ENCODE results near the gene THADA.
A peak's percentile ranks its signal among the peaks of the same experiment; 100 is the strongest.

Gene THADA

GRCh38 chr2:43201497-43201896 lies 394.3 kb downstream of the THADA start:
- Histone ChIP-seq H3K27me3 (ENCODE audit: control insufficient read depth, low read length) (no peaks in the 10 kb centered on the region), H4K20me1 (ENCODE audit: control insufficient read depth, insufficient read depth, low read depth, low read length) (no peaks in the 10 kb centered on the region), H3K79me2 (ENCODE audit: control insufficient read depth, low read length) (no peaks in the 10 kb centered on the region), H3F3A (ENCODE audit: control insufficient read depth, insufficient read depth) (no peaks in the 10 kb centered on the region; the same call in 1 of the 2 replicates), H3K9me3 (ENCODE audit: control insufficient read depth, insufficient read depth, low read length) (no peaks in the 10 kb centered on the region), H3K4me3 (ENCODE audit: low read length) (peak overlapping the region; percentile 36), H3K4me1 (ENCODE audit: control insufficient read depth, low read length) (peaks cover 50% of the 10 kb centered on the region), H3K36me3 (ENCODE audit: control insufficient read depth, low read length) (no peaks in the 10 kb centered on the region), H3K9me2 (replicated peaks; ENCODE audit: control insufficient read depth, low read length) (no peaks in the 10 kb centered on the region), H3K27ac (ENCODE audit: low read depth, low read length) (0 out of 2 replicates have a peak overlapping the region, but pooled peaks have one; percentile 7), H3K4me2 (ENCODE audit: low read length) (peak overlapping the region; percentile 51)
- no peak for TF ChIP-seq EZH2phosphoT487 (IDR thresholded peaks at IDR 0.05; ENCODE audit: borderline replicate concordance, low read length)
- TF ChIP-seq CTCF (IDR thresholded peaks at IDR 0.05; ENCODE audit: low read depth, low read length, poor library complexity, severe bottlenecking), result no peak

GRCh38 chr2:43201016-43201415 lies 394.8 kb downstream of the THADA start:
- TF ChIP-seq EZH2phosphoT487 (IDR thresholded peaks at IDR 0.05; ENCODE audit: borderline replicate concordance, low read length) (no peak), CTCF (IDR thresholded peaks at IDR 0.05; ENCODE audit: low read depth, low read length, poor library complexity, severe bottlenecking) (no peak)
- no peaks in the 10 kb centered on the region for H3K27me3 ChIP-seq (ENCODE audit: control insufficient read depth, low read length)
- H4K20me1 ChIP-seq (ENCODE audit: control insufficient read depth, insufficient read depth, low read depth, low read length), result no peaks in the 10 kb centered on the region
- no peaks in the 10 kb centered on the region for H3K9me2 ChIP-seq (replicated peaks; ENCODE audit: control insufficient read depth, low read length)
- peak overlapping the region; percentile 51 for H3K4me2 ChIP-seq (ENCODE audit: low read length)
- no peaks in the 10 kb centered on the region for H3K79me2 ChIP-seq (ENCODE audit: control insufficient read depth, low read length)
- no peaks in the 10 kb centered on the region for H3K36me3 ChIP-seq (ENCODE audit: control insufficient read depth, low read length)
- peak overlapping the region; percentile 36 for H3K4me3 ChIP-seq (ENCODE audit: low read length)
- no peaks in the 10 kb centered on the region for H3K9me3 ChIP-seq (ENCODE audit: control insufficient read depth, insufficient read depth, low read length)
- H3K4me1 ChIP-seq (ENCODE audit: control insufficient read depth, low read length), result peaks cover 54% of the 10 kb centered on the region
- 0 out of 2 replicates have a peak overlapping the region, but pooled peaks have one; percentile 7 for H3K27ac ChIP-seq (ENCODE audit: low read depth, low read length)
- no peaks in the 10 kb centered on the region; the same call in 1 of the 2 replicates for H3F3A ChIP-seq (ENCODE audit: control insufficient read depth, insufficient read depth)

GRCh38 chr2:43199492-43200488 lies 396.0 kb downstream of the THADA start:
- no peak for TF ChIP-seq EZH2phosphoT487 (IDR thresholded peaks at IDR 0.05; ENCODE audit: borderline replicate concordance, low read length)
- no peak for TF ChIP-seq CTCF (IDR thresholded peaks at IDR 0.05; ENCODE audit: low read depth, low read length, poor library complexity, severe bottlenecking)
- H3K9me3 ChIP-seq (ENCODE audit: control insufficient read depth, insufficient read depth, low read length), result no peaks in the 10 kb centered on the region
- peaks cover 67% of the 10 kb centered on the region for H3K4me1 ChIP-seq (ENCODE audit: control insufficient read depth, low read length)
- no peak overlapping the region for H3K27ac ChIP-seq (ENCODE audit: low read depth, low read length)
- no peaks in the 10 kb centered on the region for H4K20me1 ChIP-seq (ENCODE audit: control insufficient read depth, insufficient read depth, low read depth, low read length)
- H3K9me2 ChIP-seq (replicated peaks; ENCODE audit: control insufficient read depth, low read length), result no peaks in the 10 kb centered on the region
- H3K27me3 ChIP-seq (ENCODE audit: control insufficient read depth, low read length), result no peaks in the 10 kb centered on the region
- H3K4me3 ChIP-seq (ENCODE audit: low read length), result no peak overlapping the region
- no peaks in the 10 kb centered on the region for H3K36me3 ChIP-seq (ENCODE audit: control insufficient read depth, low read length)
- peaks cover 6% of the 10 kb centered on the region for H3F3A ChIP-seq (ENCODE audit: control insufficient read depth, insufficient read depth)
- no peak overlapping the region for H3K4me2 ChIP-seq (ENCODE audit: low read length)
- H3K79me2 ChIP-seq (ENCODE audit: control insufficient read depth, low read length), result no peaks in the 10 kb centered on the region

Data from DOHH2 (cell line).